ENCODE data around the gene TMEM183A.

TMEM183A gene

GRCh38 chr1:203006948-203007871 lies at the start of gene TMEM183A:
Gene TMEM183A (plus strand): TSS chr1:203007374. CDS start chr1:203007466, 92 bp downstream.
- Histone ChIP-seq H3K36me3 (ENCODE audit: insufficient read depth, low read length) (peaks cover 32% of the 10 kb centered on the region), H3K9me3 (ENCODE audit: low read depth, low read length) (no peaks in the 10 kb centered on the region), H3K4me3 (peak within 1 kb of the TSS; percentile 85), H3K27ac (0 out of 2 replicates have a peak within 1 kb of the TSS, but pooled peaks have one; percentile 19), H3K9ac (ENCODE audit: insufficient read length) (peak within 1 kb of the TSS; percentile 82)
- no peak for TF ChIP-seq EZH2 (IDR thresholded peaks at IDR 0.05)
- TF ChIP-seq POLR2AphosphoS5 (IDR thresholded peaks at IDR 0.05; ENCODE audit: borderline replicate concordance, low read depth, low read length), result peak; percentile 99
- no peak for TF ChIP-seq FOXP2 (optimal IDR thresholded peaks at IDR 0.05; ENCODE audit: control extremely low read depth, extremely low read length, insufficient read depth)
- peak; percentile 70 for DNase-seq (ENCODE audit: low read depth, low spot score)

GRCh38 chr1:202957733-202958543 lies 49.2 kb upstream of the TMEM183A start, which contains the start of gene ADIPOR1:
Gene ADIPOR1 (minus strand): TSS chr1:202958312. CDS start chr1:202951070, 7,242 bp downstream.
- no peak for DNase-seq (ENCODE audit: low read depth, low spot score)
- peak; percentile 72 for TF ChIP-seq POLR2AphosphoS5 (IDR thresholded peaks at IDR 0.05; ENCODE audit: borderline replicate concordance, low read depth, low read length)
- no peak for TF ChIP-seq EZH2 (IDR thresholded peaks at IDR 0.05)
- peak; percentile 64 for TF ChIP-seq FOXP2 (optimal IDR thresholded peaks at IDR 0.05; ENCODE audit: control extremely low read depth, extremely low read length, insufficient read depth)
- peak within 1 kb of the TSS; percentile 69; the same call in 1 of the 2 replicates for H3K27ac ChIP-seq
- H3K9ac ChIP-seq (ENCODE audit: insufficient read length), result peak within 1 kb of the TSS; percentile 95
- no peaks in the 10 kb centered on the region for H3K9me3 ChIP-seq (ENCODE audit: low read depth, low read length)
- peak within 1 kb of the TSS; percentile 95 for H3K4me3 ChIP-seq
- no peaks in the 10 kb centered on the region for H3K36me3 ChIP-seq (ENCODE audit: insufficient read depth, low read length)

- DNase-seq (ENCODE audit: low read depth, low spot score), result no peak
- Histone ChIP-seq H3K9me3 (ENCODE audit: low read depth, low read length) (no peaks in the 10 kb centered on the region), H3K9ac (ENCODE audit: insufficient read length) (peak overlapping the region; percentile 13), H3K4me3 (peak overlapping the region; percentile 95), H3K36me3 (ENCODE audit: insufficient read depth, low read length) (0 out of 2 replicates have a peak, but pooled peaks cover under 1% of the 10 kb centered on the region), H3K27ac (no peak overlapping the region)
- no peak for TF ChIP-seq POLR2AphosphoS5 (IDR thresholded peaks at IDR 0.05; ENCODE audit: borderline replicate concordance, low read depth, low read length)
- no peak for TF ChIP-seq FOXP2 (optimal IDR thresholded peaks at IDR 0.05; ENCODE audit: control extremely low read depth, extremely low read length, insufficient read depth)
- TF ChIP-seq EZH2 (IDR thresholded peaks at IDR 0.05), result no peak
Measured at GRCh38 chr1:202958544-202959275, 48.5 kb upstream of the TMEM183A start.

GRCh38 chr1:202959276-202959620 lies 47.9 kb upstream of the TMEM183A start:
- H3K4me3 ChIP-seq, result no peak overlapping the region
- no peak for DNase-seq (ENCODE audit: low read depth, low spot score)
- H3K9ac ChIP-seq (ENCODE audit: insufficient read length), result no peak overlapping the region
- TF ChIP-seq EZH2 (IDR thresholded peaks at IDR 0.05), result no peak
- TF ChIP-seq FOXP2 (optimal IDR thresholded peaks at IDR 0.05; ENCODE audit: control extremely low read depth, extremely low read length, insufficient read depth), result no peak
- no peak for TF ChIP-seq POLR2AphosphoS5 (IDR thresholded peaks at IDR 0.05; ENCODE audit: borderline replicate concordance, low read depth, low read length)
- H3K36me3 ChIP-seq (ENCODE audit: insufficient read depth, low read length), result 0 out of 2 replicates have a peak, but pooled peaks cover 2% of the 10 kb centered on the region
- no peaks in the 10 kb centered on the region for H3K9me3 ChIP-seq (ENCODE audit: low read depth, low read length)
- no peak overlapping the region for H3K27ac ChIP-seq

GRCh38 chr1:202961220-202961880 lies 45.8 kb upstream of the TMEM183A start:
- H3K4me3 ChIP-seq, result no peak overlapping the region
- H3K9ac ChIP-seq (ENCODE audit: insufficient read length), result no peak overlapping the region
- H3K9me3 ChIP-seq (ENCODE audit: low read depth, low read length), result no peaks in the 10 kb centered on the region
- 0 out of 2 replicates have a peak, but pooled peaks cover 2% of the 10 kb centered on the region for H3K36me3 ChIP-seq (ENCODE audit: insufficient read depth, low read length)
- no peak for TF ChIP-seq FOXP2 (optimal IDR thresholded peaks at IDR 0.05; ENCODE audit: control extremely low read depth, extremely low read length, insufficient read depth)
- TF ChIP-seq EZH2 (IDR thresholded peaks at IDR 0.05), result no peak
- TF ChIP-seq POLR2AphosphoS5 (IDR thresholded peaks at IDR 0.05; ENCODE audit: borderline replicate concordance, low read depth, low read length), result no peak
- H3K27ac ChIP-seq, result no peak overlapping the region
- DNase-seq (ENCODE audit: low read depth, low spot score), result no peak

- no peak for TF ChIP-seq POLR2AphosphoS5 (IDR thresholded peaks at IDR 0.05; ENCODE audit: borderline replicate concordance, low read depth, low read length)
- TF ChIP-seq EZH2 (IDR thresholded peaks at IDR 0.05), result no peak
- TF ChIP-seq FOXP2 (optimal IDR thresholded peaks at IDR 0.05; ENCODE audit: control extremely low read depth, extremely low read length, insufficient read depth), result no peak
- H3K4me3 ChIP-seq, result no peak overlapping the region
- H3K27ac ChIP-seq, result no peak overlapping the region
- H3K36me3 ChIP-seq (ENCODE audit: insufficient read depth, low read length), result 0 out of 2 replicates have a peak, but pooled peaks cover 2% of the 10 kb centered on the region
- no peak overlapping the region for H3K9ac ChIP-seq (ENCODE audit: insufficient read length)
- H3K9me3 ChIP-seq (ENCODE audit: low read depth, low read length), result no peaks in the 10 kb centered on the region
- DNase-seq (ENCODE audit: low read depth, low spot score), result no peak
Measured at GRCh38 chr1:202964791-202965410, 42.3 kb upstream of the TMEM183A start.

- Histone ChIP-seq H3K4me3 (no peak overlapping the region), H3K27ac (no peak overlapping the region), H3K9me3 (ENCODE audit: low read depth, low read length) (no peaks in the 10 kb centered on the region), H3K36me3 (ENCODE audit: insufficient read depth, low read length) (0 out of 2 replicates have a peak, but pooled peaks cover 2% of the 10 kb centered on the region), H3K9ac (ENCODE audit: insufficient read length) (no peak overlapping the region)
- no peak for TF ChIP-seq POLR2AphosphoS5 (IDR thresholded peaks at IDR 0.05; ENCODE audit: borderline replicate concordance, low read depth, low read length)
- no peak for TF ChIP-seq FOXP2 (optimal IDR thresholded peaks at IDR 0.05; ENCODE audit: control extremely low read depth, extremely low read length, insufficient read depth)
- TF ChIP-seq EZH2 (IDR thresholded peaks at IDR 0.05), result no peak
- no peak for DNase-seq (ENCODE audit: low read depth, low spot score)
Measured at GRCh38 chr1:202965422-202965821, 41.8 kb upstream of the TMEM183A start.

All from SK-N-MC (cell line).